Esophagus (tissue), 2 donors: ENCODE results near the gene DBR1. TPM values are rescaled to one million over a fixed set of nuclear protein-coding genes. Genes with fewer than 3 reads are reported as not detected.

Experiments
- H3K27ac ChIP-seq, 2 donors: one replicate each; pipeline ENCODE4 v1.5.1; 2013; ENCODE audit warnings: low read depth in 2 of 2, mild to moderate bottlenecking in 2 of 2, inconsistent platforms in 1 of 2, low read length in 1 of 2, moderate library complexity in 1 of 2
- H3K27me3 ChIP-seq, 2 donors: one replicate each; pipeline ENCODE4 v1.6.1; 2013; ENCODE audit warnings: low read length in 2 of 2, control low read depth in 1 of 2, mild to moderate bottlenecking in 1 of 2; ENCODE audit not compliant: insufficient read depth in 2 of 2, control insufficient read depth in 1 of 2
- H3K36me3 ChIP-seq, 2 donors: one replicate each; pipeline ENCODE4 v1.6.1; 2013; ENCODE audit warnings: low read length in 1 of 2; ENCODE audit not compliant: control insufficient read depth in 2 of 2, insufficient read depth in 2 of 2
- H3K4me1 ChIP-seq, 2 donors: one replicate each; pipeline ENCODE4 v1.6.1; 2013; ENCODE audit warnings: low read length in 1 of 2; ENCODE audit not compliant: control insufficient read depth in 2 of 2, insufficient read depth in 2 of 2
- H3K4me3 ChIP-seq, 2 donors: one replicate each; pipeline ENCODE4 v1.5.1; 2013; ENCODE audit warnings: low read length in 2 of 2, mild to moderate bottlenecking in 2 of 2, low read depth in 1 of 2, moderate library complexity in 1 of 2
- H3K9me3 ChIP-seq, 2 donors: one replicate each; pipeline ENCODE4 v1.6.1; 2013; ENCODE audit warnings: mild to moderate bottlenecking in 2 of 2, low read depth in 1 of 2, low read length in 1 of 2, moderate library complexity in 1 of 2; ENCODE audit not compliant: control insufficient read depth in 2 of 2, insufficient read depth in 1 of 2
- WGBS, 2 donors: extraction: QIAGEN DNeasy Blood & Tissue Kit; methylation state at CpG; one replicate each; pipeline ENCODE4 v1.1.7; 2013; 5-methylcytosine and 5-hydroxymethylcytosine counted together
- polyA plus RNA-seq, 2 donors: library from polyadenylated mRNA; stranded (reverse); fragments of 200-250 nt; gene quantifications; one replicate each; pipeline ENCODE4 v1.2.3, GENCODE V29; 2013
- donor health status: healthy with polysubstance abuse.
- donor health status: Bipolar disorder and iron deficiency.

DBR1 gene
- polyA plus RNA-seq = 1 to 10 TPM; 3.6 to 6.3 TPM

GRCh38 chr3:138174421-138175131, at the start of gene DBR1:
TSS of gene DBR1 (minus strand) at chr3:138174921. CDS start at chr3:138174795, 126 bp downstream.
- Histone ChIP-seq H3K9me3 (no peaks in the 10 kb centered on the region), H3K27me3 (no peaks in the 10 kb centered on the region), H3K4me3 (peak within 1 kb of the TSS; percentile 91 to 93), H3K27ac (peak within 1 kb of the TSS; percentile 91 to 93), H3K36me3 (no peaks in the 10 kb centered on the region), H3K4me1 (no peaks in the 10 kb centered on the region)
- 0% methylated on average over 38 of the region's 38 CpGs for WGBS, 2 donors

GRCh38 chr3:138222942-138223287, 48.2 kb upstream of the DBR1 start:
- no peaks in the 10 kb centered on the region for H3K27me3 ChIP-seq
- WGBS, 2 donors = 79 to 85% methylated on average over 2 of the region's 2 CpGs
- peaks cover 0 to 12% of the 10 kb centered on the region in 2 donors for H3K36me3 ChIP-seq
- no peak overlapping the region for H3K27ac ChIP-seq
- no peak overlapping the region for H3K4me3 ChIP-seq
- H3K9me3 ChIP-seq = no peaks in the 10 kb centered on the region
- no peaks in the 10 kb centered on the region for H3K4me1 ChIP-seq

GRCh38 chr3:138222131-138222941, 47.6 kb upstream of the DBR1 start:
- H3K27me3 ChIP-seq = no peaks in the 10 kb centered on the region
- no peak overlapping the region for H3K27ac ChIP-seq
- H3K9me3 ChIP-seq = no peaks in the 10 kb centered on the region
- WGBS, 2 donors = 61 to 63% methylated on average over 2 of the region's 2 CpGs
- peaks cover 0 to 12% of the 10 kb centered on the region in 2 donors for H3K36me3 ChIP-seq
- no peak overlapping the region for H3K4me3 ChIP-seq
- no peaks in the 10 kb centered on the region for H3K4me1 ChIP-seq

GRCh38 chr3:138220788-138221187, 46.1 kb upstream of the DBR1 start:
- Histone ChIP-seq H3K9me3 (no peaks in the 10 kb centered on the region), H3K4me1 (no peaks in the 10 kb centered on the region), H3K4me3 (no peak overlapping the region), H3K36me3 (peaks cover 0 to 12% of the 10 kb centered on the region in 2 donors), H3K27me3 (no peaks in the 10 kb centered on the region), H3K27ac (no peak overlapping the region)
- WGBS, 2 donors = 85 to 89% methylated on average over 4 of the region's 4 CpGs

GRCh38 chr3:138220242-138220641, 45.5 kb upstream of the DBR1 start:
- no peak overlapping the region for H3K4me3 ChIP-seq
- H3K9me3 ChIP-seq = no peaks in the 10 kb centered on the region
- peaks cover 0 to 12% of the 10 kb centered on the region in 2 donors for H3K36me3 ChIP-seq
- H3K27me3 ChIP-seq = no peaks in the 10 kb centered on the region
- 94 to 98% methylated on average over 1 of the region's 1 CpG for WGBS, 2 donors
- H3K4me1 ChIP-seq = no peaks in the 10 kb centered on the region
- H3K27ac ChIP-seq = no peak overlapping the region

- Histone ChIP-seq H3K4me1 (no peaks in the 10 kb centered on the region), H3K4me3 (no peak overlapping the region), H3K36me3 (peaks cover 0 to 8% of the 10 kb centered on the region in 2 donors), H3K27ac (no peak overlapping the region), H3K27me3 (no peaks in the 10 kb centered on the region), H3K9me3 (no peaks in the 10 kb centered on the region)
- 67 to 71% methylated on average over 1 of the region's 1 CpG for WGBS, 2 donors
These were observed 44.5 kb upstream of the DBR1 start for GRCh38 chr3:138219255-138219654.

GRCh38 chr3:138213398-138214085, 38.8 kb upstream of the DBR1 start:
- 90 to 94% methylated on average over 7 of the region's 7 CpGs for WGBS, 2 donors
- no peaks in the 10 kb centered on the region for H3K27me3 ChIP-seq
- no peak overlapping the region for H3K4me3 ChIP-seq
- H3K27ac ChIP-seq = no peak overlapping the region
- no peaks in the 10 kb centered on the region for H3K4me1 ChIP-seq
- no peaks in the 10 kb centered on the region for H3K9me3 ChIP-seq
- H3K36me3 ChIP-seq = no peaks in the 10 kb centered on the region

- Histone ChIP-seq H3K36me3 (no peaks in the 10 kb centered on the region), H3K27ac (no peak overlapping the region), H3K27me3 (no peaks in the 10 kb centered on the region), H3K9me3 (no peaks in the 10 kb centered on the region), H3K4me1 (no peaks in the 10 kb centered on the region), H3K4me3 (no peak overlapping the region)
- 80 to 82% methylated on average over 3 of the region's 3 CpGs for WGBS, 2 donors
These were observed 35.8 kb upstream of the DBR1 start for GRCh38 chr3:138210528-138210927.

- 97 to 99% methylated on average over 2 of the region's 2 CpGs for WGBS, 2 donors
- no peaks in the 10 kb centered on the region for H3K4me1 ChIP-seq
- no peak overlapping the region for H3K4me3 ChIP-seq
- H3K27me3 ChIP-seq = no peaks in the 10 kb centered on the region
- H3K36me3 ChIP-seq = peaks cover 0 to 3% of the 10 kb centered on the region in 2 donors
- H3K9me3 ChIP-seq = no peaks in the 10 kb centered on the region
- no peak overlapping the region for H3K27ac ChIP-seq
These were observed 31.5 kb upstream of the DBR1 start for GRCh38 chr3:138206196-138206595.
